Lung (tissue), 12 donors: ENCODE results near the gene TTBK2. TPM values are rescaled to one million over a fixed set of nuclear protein-coding genes. Genes with fewer than 3 reads are reported as not detected.

Source experiments
- ATAC-seq: fragments of 200-7000 bp; cut with Tn5 transposase; one replicate; pipeline ENCODE4 v1.9.1; 2020; ENCODE audit warnings: moderate number of reproducible peaks; ENCODE audit not compliant: insufficient read depth, low FRiP score
- DNase-seq, 3 donors: peaks; one replicate each; pipeline ENCODE4 v3.0.0-alpha.2; 2013 to 2017
- H3K27ac ChIP-seq, 2 donors: one replicate each; pipeline ENCODE4 v1.5.1; 2013; ENCODE audit warnings: mild to moderate bottlenecking in 2 of 2, moderate library complexity in 2 of 2, control low read depth in 1 of 2, inconsistent platforms in 1 of 2, low read depth in 1 of 2, low read length in 1 of 2
- H3K27me3 ChIP-seq, 3 donors: one replicate each; pipeline ENCODE4 v1.5.1; 2013; ENCODE audit warnings: low read length in 2 of 3; ENCODE audit not compliant: control insufficient read depth in 3 of 3, insufficient read depth in 3 of 3
- H3K36me3 ChIP-seq, 4 donors: one replicate each; pipeline ENCODE4 v1.5.1; 2013; ENCODE audit warnings: low read length in 4 of 4, mild to moderate bottlenecking in 1 of 4, moderate library complexity in 1 of 4; ENCODE audit not compliant: control insufficient read depth in 4 of 4, insufficient read depth in 4 of 4
- H3K4me1 ChIP-seq, 5 donors: one replicate each; pipeline ENCODE4 v1.5.1; 2013; ENCODE audit warnings: low read length in 5 of 5, mild to moderate bottlenecking in 2 of 5, moderate library complexity in 1 of 5; ENCODE audit not compliant: control insufficient read depth in 5 of 5, insufficient read depth in 5 of 5
- H3K4me3 ChIP-seq: one replicate; pipeline ENCODE4 v1.5.1; 2013; ENCODE audit warnings: mild to moderate bottlenecking, control low read depth, moderate library complexity
- H3K9ac ChIP-seq, 2 donors: one replicate each; pipeline ENCODE4 v1.5.1; 2013; ENCODE audit warnings: low read length in 2 of 2, control low read depth in 1 of 2; ENCODE audit not compliant: insufficient read depth in 1 of 2
- H3K9me3 ChIP-seq, 4 donors: one replicate each; pipeline ENCODE4 v1.5.1; 2013; ENCODE audit warnings: low read length in 3 of 4, mild to moderate bottlenecking in 1 of 4, moderate library complexity in 1 of 4; ENCODE audit not compliant: control insufficient read depth in 4 of 4, insufficient read depth in 3 of 4
- CTCF ChIP-seq: IDR thresholded peaks from 2 replicates; pipeline ENCODE4 v1.5.1; 2012; ENCODE audit warnings: mild to moderate bottlenecking; ENCODE audit errors: control extremely low read depth, extremely low read depth
- WGBS, 2 donors: extraction: QIAGEN DNeasy Blood & Tissue Kit; methylation state at CpG; one replicate each; pipeline ENCODE4 v1.1.7; 2013; 5-methylcytosine and 5-hydroxymethylcytosine counted together
- polyA plus RNA-seq, 2 donors: library from polyadenylated mRNA; stranded (reverse); fragments of 200-250 nt; gene quantifications; one replicate each; pipeline ENCODE4 v1.2.1, GENCODE V29; 2013
- total RNA-seq, 2 donors: library from RNA; depleted of rRNA in 1 of 2; stranded (reverse); fragments of >200 nt in 1 of 2; gene quantifications; one replicate each; pipeline ENCODE4 v1.2.1, GENCODE V29; 2014 to 2021
- donor health status: control.
- donor health status: control.
- donor health status: Bipolar disorder and iron deficiency.
- donor health status: healthy.
- donor health status: DM: yes; HTN: yes; CAD: no.

TTBK2 gene
- total and polyA plus RNA-seq, 4 donors = 2.5 to 27.5 (median 9.5) TPM

- TF ChIP-seq CTCF = no peak
- Histone ChIP-seq H3K9me3 (peaks cover 0 to 2% (median 0%) of the 10 kb centered on the region in 4 donors), H3K36me3 (peaks cover 7 to 24% (median 9%) of the 10 kb centered on the region in 4 donors), H3K4me1 (no peaks in the 10 kb centered on the region), H3K4me3 (no peak overlapping the region), H3K27me3 (no peaks in the 10 kb centered on the region), H3K9ac (no peak overlapping the region), H3K27ac (no peak overlapping the region)
- ATAC-seq (no peak), DNase-seq (no peak)
- 97 to 100% methylated on average over 2 of the region's 2 CpGs for WGBS, 2 donors
Measured at GRCh38 chr15:42750306-42750705, 170.3 kb downstream of the TTBK2 start.

- Histone ChIP-seq H3K27ac (no peak overlapping the region), H3K9ac (no peak overlapping the region), H3K4me1 (peaks cover 0 to 7% (median 0%) of the 10 kb centered on the region in 5 donors), H3K36me3 (peaks cover 7 to 24% (median 9%) of the 10 kb centered on the region in 4 donors), H3K4me3 (no peak overlapping the region), H3K27me3 (no peaks in the 10 kb centered on the region), H3K9me3 (peaks cover 0 to 2% (median 0%) of the 10 kb centered on the region in 4 donors)
- TF ChIP-seq CTCF = no peak
- DNase-seq (no peak), ATAC-seq (no peak)
- WGBS, 2 donors = 94 to 100% methylated on average over 1 of the region's 1 CpG
Measured at GRCh38 chr15:42749266-42749665, 171.3 kb downstream of the TTBK2 start.

- Histone ChIP-seq H3K9me3 (no peaks in the 10 kb centered on the region), H3K27ac (no peak overlapping the region), H3K27me3 (no peaks in the 10 kb centered on the region), H3K9ac (no peak overlapping the region), H3K36me3 (peaks cover 0 to 6% (median 4%) of the 10 kb centered on the region in 4 donors), H3K4me3 (no peak overlapping the region), H3K4me1 (peaks cover 0 to 19% (median 3%) of the 10 kb centered on the region in 5 donors)
- DNase-seq (peak in 1 of 3 donors; percentile 61), ATAC-seq (no peak)
- 100% methylated on average over 1 of the region's 1 CpG for WGBS, 2 donors
- no peak for TF ChIP-seq CTCF
Measured at GRCh38 chr15:42744195-42744594, 176.4 kb downstream of the TTBK2 start.

DNA sequence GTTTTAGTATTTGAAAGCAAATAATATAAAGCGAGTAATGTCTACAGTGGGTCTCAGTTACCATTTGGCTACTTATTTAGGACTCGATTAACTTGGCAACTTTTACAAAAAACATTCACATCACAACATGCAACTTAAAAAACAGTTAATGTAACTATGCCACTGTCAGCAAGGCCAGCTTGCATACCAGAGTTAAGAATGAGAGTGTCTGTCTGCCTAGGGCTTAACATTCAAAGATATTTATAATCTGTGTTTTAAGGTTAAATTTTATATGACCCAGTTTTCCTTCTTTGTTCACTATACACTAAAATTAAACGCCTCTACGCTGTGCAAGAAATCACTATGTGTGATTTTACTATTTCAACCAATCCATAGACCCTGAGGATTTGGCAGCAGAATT is 178.4 kb downstream of the TTBK2 start:
- DNase-seq = no peak
- no peak for ATAC-seq
- Histone ChIP-seq H3K4me3 (no peak overlapping the region), H3K27ac (no peak overlapping the region), H3K27me3 (no peaks in the 10 kb centered on the region), H3K36me3 (peaks cover 0 to 6% (median 2%) of the 10 kb centered on the region in 4 donors), H3K9me3 (no peaks in the 10 kb centered on the region), H3K9ac (no peak overlapping the region), H3K4me1 (peaks cover 0 to 26% (median 3%) of the 10 kb centered on the region in 5 donors)
- no peak for TF ChIP-seq CTCF
- 88 to 96% methylated on average over 4 of the region's 4 CpGs for WGBS, 2 donors
